Endometrial microvascular endothelial cells (primary cell): ENCODE data around the gene NUP214. TPM values are rescaled to one million over a fixed set of nuclear protein-coding genes. Genes with fewer than 3 reads are reported as not detected.
"Not testable (repeated sequence)": the region's sequence is repeated elsewhere in the genome, so short reads cannot be mapped to it uniquely, and the experiment has no call there.

Experiments
- in situ Hi-C: cut with HindIII; loops from 2 replicates; pipeline ENCODE4 v1.10.0; 2017; ENCODE audit warnings: low sequenced_read_pairs, low pct_unique_long_range_greater_than_20kb; ENCODE audit errors: inconsistent ontology term
- total RNA-seq: library from RNA; depleted of rRNA; stranded (reverse); fragments of >200 nt; gene quantifications from one replicate; pipeline ENCODE4 v1.2.3, GENCODE V29; 2015; ENCODE audit errors: inconsistent ontology term

NUP214 gene
- total RNA-seq, 1 donor from 2014 or later, result 21.1 TPM

- in situ Hi-C loops, result no loop called here
Measured at GRCh38 chr9:131146186-131146585, 20.8 kb downstream of the NUP214 start.

- in situ Hi-C loops, result no loop called here
Measured at GRCh38 chr9:131148276-131148675, 22.9 kb downstream of the NUP214 start.

- in situ Hi-C loops, result no loop called here
Measured at GRCh38 chr9:131148966-131149687, 23.7 kb downstream of the NUP214 start.

GRCh38 chr9:131149688-131150053 is 24.3 kb downstream of the NUP214 start:
- in situ Hi-C loops, result no loop called here

- in situ Hi-C loops, result no loop called here
Measured at GRCh38 chr9:131153595-131153994, 28.2 kb downstream of the NUP214 start.

- in situ Hi-C loops, result not testable (repeated sequence)
Measured at GRCh38 chr9:131158673-131159072, 33.3 kb downstream of the NUP214 start.

- in situ Hi-C loops, result no loop called here
Measured at GRCh38 chr9:131160416-131161112, 35.2 kb downstream of the NUP214 start.

GRCh38 chr9:131161585-131161984 is 36.2 kb downstream of the NUP214 start:
- in situ Hi-C loops, result no loop called here

GRCh38 chr9:131162886-131163285 is 37.5 kb downstream of the NUP214 start:
- in situ Hi-C loops, result no loop called here

GRCh38 chr9:131165523-131165922 is 40.1 kb downstream of the NUP214 start:
- in situ Hi-C loops, result no loop called here

GRCh38 chr9:131167146-131167692 is 41.8 kb downstream of the NUP214 start:
- in situ Hi-C loops, result no loop called here

- in situ Hi-C loops, result no loop called here
Measured at GRCh38 chr9:131167936-131168335, 42.5 kb downstream of the NUP214 start.

- in situ Hi-C loops, result no loop called here
Measured at GRCh38 chr9:131169563-131170240, 44.3 kb downstream of the NUP214 start.

- in situ Hi-C loops, result no loop called here
Measured at GRCh38 chr9:131173995-131174394, 48.6 kb downstream of the NUP214 start.

GRCh38 chr9:131174681-131175239 is 49.4 kb downstream of the NUP214 start:
- in situ Hi-C loops, result no loop called here

- in situ Hi-C loops, result no loop called here
Measured at GRCh38 chr9:131177898-131178297, 52.5 kb downstream of the NUP214 start.

- in situ Hi-C loops, result no loop called here
Measured at GRCh38 chr9:131178382-131178781, 53.0 kb downstream of the NUP214 start.

GRCh38 chr9:131178926-131179325 is 53.5 kb downstream of the NUP214 start:
- in situ Hi-C loops, result no loop called here

GRCh38 chr9:131179561-131180219 is 54.3 kb downstream of the NUP214 start:
- in situ Hi-C loops, result no loop called here
